IMR-90 (cell line): ENCODE results near the gene PLCB4. TPM values are rescaled to one million over a fixed set of nuclear protein-coding genes. Genes with fewer than 3 reads are reported as not detected.

ENCODE experiments used
- ATAC-seq: fragments of 200-7000 bp; cut with Tn5 transposase; 2 replicates; pipeline ENCODE4 v1.9.1; 2020; ENCODE audit warnings: low read depth, mild to moderate bottlenecking, moderate library complexity
- BruUV-seq: library from RNA; stranded (reverse); fragments of 400-500 nt; replicated peaks from 2 replicates; lab custom pipeline; 2021; lab: Mats Ljungman, UMichigan
- CTCF ChIA-PET: fragments of 300-600 bp; formaldehyde crosslinking; extraction: SDS; loops from one replicate; lab custom pipeline; 2021; ENCODE audit warnings: antibody characterized with exemption; lab: Yijun Ruan, JAX
- POLR2A ChIA-PET: fragments of 300-600 bp; sonication (Branson Sonifier 250); formaldehyde crosslinking; loops from one replicate; lab custom pipeline; 2022; ENCODE audit warnings: antibody characterized with exemption; ENCODE audit not compliant: unreplicated experiment; lab: Charles Lee
- DNase-seq: peaks from one replicate; pipeline ENCODE4 v3.0.0; 2013
- H2AFZ ChIP-seq: replicated peaks from 2 replicates; pipeline ENCODE3; 2013; ENCODE audit warnings: low read length, mild to moderate bottlenecking; ENCODE audit not compliant: poor library complexity
- H2AK5ac ChIP-seq: 2 replicates; pipeline ENCODE4 v1.6.1; 2013; ENCODE audit warnings: low read depth, low read length, inconsistent platforms
- H2AK9ac ChIP-seq: replicated peaks from 2 replicates; pipeline ENCODE3; 2013; ENCODE audit warnings: mild to moderate bottlenecking, low read depth, low read length, moderate library complexity; ENCODE audit not compliant: poor library complexity
- H2BK120ac ChIP-seq: 2 replicates; pipeline ENCODE4 v1.6.1; 2013; ENCODE audit warnings: low read depth, low read length, inconsistent platforms
- H2BK15ac ChIP-seq: 3 replicates; pipeline ENCODE4 v1.6.1; 2013; ENCODE audit warnings: low read depth, low read length, inconsistent platforms
- H2BK20ac ChIP-seq: 2 replicates; pipeline ENCODE4 v1.6.1; 2013; ENCODE audit warnings: low read depth, mild to moderate bottlenecking, inconsistent platforms, low read length, moderate library complexity
- H2BK5ac ChIP-seq: 2 replicates; pipeline ENCODE4 v1.6.1; 2013; ENCODE audit warnings: mild to moderate bottlenecking, low read depth, low read length, inconsistent platforms; ENCODE audit not compliant: poor library complexity, severe bottlenecking
- H3K14ac ChIP-seq: replicated peaks from 2 replicates; pipeline ENCODE4 v1.6.1; 2013; ENCODE audit warnings: low read depth, low read length, inconsistent platforms
- H3K18ac ChIP-seq: 2 replicates; pipeline ENCODE4 v1.6.1; 2013; ENCODE audit warnings: low read depth, low read length, control low read depth
- H3K23ac ChIP-seq: 2 replicates; pipeline ENCODE4 v1.6.1; 2013; ENCODE audit warnings: low read depth, low read length, inconsistent platforms
- H3K27ac ChIP-seq: 2 replicates; pipeline ENCODE4 v1.5.1; 2013; ENCODE audit warnings: mild to moderate bottlenecking, control low read depth, low read length; ENCODE audit not compliant: insufficient read depth
- H3K27me3 ChIP-seq: 2 replicates; pipeline ENCODE4 v1.6.1; 2013; ENCODE audit warnings: low read length; ENCODE audit not compliant: control insufficient read depth, insufficient read depth
- H3K36me3 ChIP-seq: 2 replicates; pipeline ENCODE4 v1.6.1; 2013; ENCODE audit warnings: low read length, mixed read lengths; ENCODE audit not compliant: control insufficient read depth, insufficient read depth
- H3K4ac ChIP-seq: 2 replicates; pipeline ENCODE4 v1.6.1; 2013; ENCODE audit warnings: low read depth, low read length, inconsistent platforms
- H3K4me1 ChIP-seq: 2 replicates; pipeline ENCODE4 v1.6.1; 2013; ENCODE audit warnings: low read length, mixed read lengths; ENCODE audit not compliant: control insufficient read depth, insufficient read depth
- H3K4me2 ChIP-seq: 2 replicates; pipeline ENCODE4 v1.6.1; 2013; ENCODE audit warnings: low read depth, mild to moderate bottlenecking, control low read depth, low read length, moderate library complexity
- H3K4me3 ChIP-seq: 2 replicates; pipeline ENCODE4 v1.5.1; 2013; ENCODE audit warnings: low read depth, mild to moderate bottlenecking, control low read depth, low read length, moderate library complexity; ENCODE audit not compliant: insufficient read depth
- H3K56ac ChIP-seq: 2 replicates; pipeline ENCODE4 v1.6.1; 2013; ENCODE audit warnings: low read length, inconsistent platforms; ENCODE audit not compliant: insufficient read depth; ENCODE audit errors: extremely low read depth
- H3K79me1 ChIP-seq, 2 experiments: 2 replicates each; pipeline ENCODE4 v1.6.1; 2013; ENCODE audit warnings: low read length in 2 of 2, inconsistent platforms in 1 of 2, low read depth in 1 of 2
- H3K9ac ChIP-seq: 2 replicates; pipeline ENCODE4 v1.6.1; 2013; ENCODE audit warnings: low read depth, low read length, control low read depth
- H3K9me1 ChIP-seq: 2 replicates; pipeline ENCODE4 v1.6.1; 2013; ENCODE audit warnings: low read length, inconsistent platforms; ENCODE audit not compliant: insufficient read depth
- H3K9me3 ChIP-seq: 2 replicates; pipeline ENCODE4 v1.6.1; 2013; ENCODE audit warnings: low read length; ENCODE audit not compliant: control insufficient read depth, insufficient read depth
- H4K20me1 ChIP-seq: 2 replicates; pipeline ENCODE4 v1.6.1; 2013; ENCODE audit warnings: low read length, inconsistent platforms; ENCODE audit not compliant: insufficient read depth
- H4K5ac ChIP-seq: 2 replicates; pipeline ENCODE4 v1.6.1; 2013; ENCODE audit warnings: mild to moderate bottlenecking, low read depth, low read length, control low read depth
- H4K8ac ChIP-seq, 2 experiments: 2 replicates each; pipeline ENCODE4 v1.6.1; 2013; ENCODE audit warnings: low read depth in 2 of 2, low read length in 2 of 2, control low read depth in 1 of 2, inconsistent platforms in 1 of 2
- H4K91ac ChIP-seq: 2 replicates; pipeline ENCODE4 v1.6.1; 2013; ENCODE audit warnings: low read depth, low read length, inconsistent platforms; ENCODE audit not compliant: insufficient read depth
- FOS ChIP-seq: fragments of 150-350 bp; IDR thresholded peaks from 2 replicates; pipeline ENCODE4 v1.6.1; 2016; ENCODE audit warnings: low read depth, low read length
- MAFK ChIP-seq: IDR thresholded peaks from 2 replicates; pipeline ENCODE4 v1.6.1; 2012; ENCODE audit warnings: low read depth, low read length, improper control_type of control experiment
- MAZ ChIP-seq: IDR thresholded peaks from 2 replicates; pipeline ENCODE4 v1.6.1; 2012; ENCODE audit warnings: low read depth, mild to moderate bottlenecking, low read length, improper control_type of control experiment, moderate library complexity, borderline replicate concordance
- RCOR1 ChIP-seq: IDR thresholded peaks from 2 replicates; pipeline ENCODE4 v1.6.1; 2012; ENCODE audit warnings: mild to moderate bottlenecking, low read length, improper control_type of control experiment; ENCODE audit not compliant: insufficient replicate concordance
- dilution Hi-C: fragments of 300-500 bp; cut with HindIII; formaldehyde crosslinking; loops from one replicate; pipeline ENCODE4 v1.14.3; 2018; ENCODE audit warnings: low sequenced_read_pairs; ENCODE audit not compliant: unreplicated experiment
- in situ Hi-C: fragments of 300-500 bp; cut with MboI; formaldehyde crosslinking; loops from 3 replicates; pipeline ENCODE4 v1.14.3; 2019; ENCODE audit warnings: low sequenced_read_pairs, inconsistent platforms, mixed read lengths
- intact Hi-C: fragments of 100-400 bp; cut with micrococcal nuclease; formaldehyde crosslinking; loops from 2 replicates; pipeline ENCODE4 v1.10.0; 2022
- polyA plus RNA-seq, 3 experiments: library from polyadenylated mRNA; depleted of rRNA; stranded (reverse); fragments of >200 nt; gene quantifications; 2 replicates each; pipeline ENCODE4 v1.2.3, GENCODE V29; 2012; ENCODE audit warnings: low replicate concordance in 1 of 3
- total RNA-seq: library from RNA; depleted of rRNA; stranded (reverse); fragments of >200 nt; gene quantifications from 2 replicates; pipeline ENCODE4 v1.2.3, GENCODE V29; 2012

PLCB4 gene
- total and polyA plus RNA-seq, 2 of the 4 experiments (the other 2 are of a cell fraction): 12.5 to 24.0 TPM

DNA sequence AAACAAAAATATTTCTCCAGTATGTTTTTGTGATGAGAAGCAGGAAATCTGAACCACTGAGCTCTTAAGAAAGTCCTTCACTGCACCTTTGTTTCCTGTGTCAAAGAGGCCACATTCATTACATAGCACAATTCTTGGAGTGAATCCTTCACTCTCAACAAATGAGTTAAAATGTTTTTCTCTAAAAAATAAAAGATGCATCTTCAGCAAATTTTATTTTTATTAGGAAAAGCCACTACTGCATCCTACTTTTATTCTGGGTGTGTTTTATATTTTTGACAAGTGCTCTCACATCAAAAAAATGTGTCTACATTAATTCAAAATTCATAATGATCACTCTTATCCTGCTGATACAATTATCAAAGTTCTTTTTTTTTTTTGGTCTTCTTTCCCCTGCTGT, 76.3 kb downstream of the PLCB4 start:
- H3K14ac ChIP-seq: no peak overlapping the region
- H3K56ac ChIP-seq: no peak overlapping the region
- peak overlapping the region; percentile 1 for H2BK5ac ChIP-seq
- no peak overlapping the region for H2BK20ac ChIP-seq
- no peak overlapping the region for H3K18ac ChIP-seq
- H3K27me3 ChIP-seq: no peaks in the 10 kb centered on the region
- H2AK5ac ChIP-seq: no peak overlapping the region
- H2BK15ac ChIP-seq: no peak overlapping the region
- dilution Hi-C loops: no loop called here
- H3K23ac ChIP-seq: no peak overlapping the region
- H3K4me3 ChIP-seq: no peak overlapping the region
- H4K91ac ChIP-seq: no peak overlapping the region
- no peak for ATAC-seq
- BruUV-seq: no TSS peak
- no peak overlapping the region for H3K4ac ChIP-seq
- in situ Hi-C loops: no loop called here
- H2AFZ ChIP-seq: no peak overlapping the region
- peaks cover 42 to 81% of the 10 kb centered on the region in 2 experiments for H3K79me1 ChIP-seq
- no peaks in the 10 kb centered on the region for H3K36me3 ChIP-seq
- no peaks in the 10 kb centered on the region for H3K9me3 ChIP-seq
- H2BK120ac ChIP-seq: no peak overlapping the region
- peaks cover 20% of the 10 kb centered on the region for H3K9me1 ChIP-seq
- no peak overlapping the region for H3K27ac ChIP-seq
- no peak overlapping the region for H4K5ac ChIP-seq
- no peak overlapping the region for H2AK9ac ChIP-seq
- no peak overlapping the region for H3K4me2 ChIP-seq
- peaks cover 32% of the 10 kb centered on the region for H4K20me1 ChIP-seq
- no peak overlapping the region for H3K9ac ChIP-seq
- intact Hi-C loops: no loop called here
- ChIA-PET CTCF (no interaction called here), POLR2A (interaction anchor here (0.5 kb wide), 1 partner anchor 313 kb away, joined by 3 read pairs; no protein-coding TSS in a partner anchor)
- H4K8ac ChIP-seq: no peak overlapping the region
- no peak for DNase-seq
- TF ChIP-seq FOS: no peak
- TF ChIP-seq MAFK: peak; percentile 53; the same call in 1 of the 2 replicates
- no peak for TF ChIP-seq MAZ
- TF ChIP-seq RCOR1: no peak
- peaks cover 10% of the 10 kb centered on the region for H3K4me1 ChIP-seq
